HG02610 (cell line): ENCODE data around the gene AXIN1.
"Not testable (repeated sequence)": the region's sequence is repeated elsewhere in the genome, so short reads cannot be mapped to it uniquely, and the experiment has no call there.

Experiments
- ATAC-seq: cut with Tn5 transposase; IDR thresholded peaks from one replicate; pipeline ENCODE4 v1.9.1; 2021; ENCODE audit warnings: mild to moderate bottlenecking, moderate library complexity; ENCODE audit not compliant: unreplicated experiment

AXIN1 gene

GRCh38 chr16:369866-370436 is 17.4 kb upstream of the AXIN1 start:
- no peak for ATAC-seq

GRCh38 chr16:369275-369865 is 16.8 kb upstream of the AXIN1 start:
- ATAC-seq = no peak

GRCh38 chr16:368388-369158 is 16.1 kb upstream of the AXIN1 start:
- ATAC-seq = no peak

- ATAC-seq = no peak
These were observed 14.9 kb upstream of the AXIN1 start for GRCh38 chr16:367333-367903.

GRCh38 chr16:366476-366875 is 14.0 kb upstream of the AXIN1 start:
- ATAC-seq = no peak

GRCh38 chr16:364595-365491 is 12.3 kb upstream of the AXIN1 start:
- no peak for ATAC-seq

GRCh38 chr16:363766-364490 is 11.4 kb upstream of the AXIN1 start:
- ATAC-seq = no peak

GRCh38 chr16:363110-363765 is 10.7 kb upstream of the AXIN1 start:
- no peak for ATAC-seq

- ATAC-seq = not testable (repeated sequence)
These were observed 10.1 kb upstream of the AXIN1 start for GRCh38 chr16:362702-362999.

GRCh38 chr16:361872-362701 is 9.6 kb upstream of the AXIN1 start:
- ATAC-seq = no peak

GRCh38 chr16:361341-361871 is 8.9 kb upstream of the AXIN1 start:
- no peak for ATAC-seq

- no peak for ATAC-seq
These were observed 8.3 kb upstream of the AXIN1 start for GRCh38 chr16:360698-361336.

GRCh38 chr16:359871-360697 is 7.6 kb upstream of the AXIN1 start:
- ATAC-seq = no peak

- no peak for ATAC-seq
These were observed 6.7 kb upstream of the AXIN1 start for GRCh38 chr16:359067-359763.

GRCh38 chr16:356741-357140 is 4.2 kb upstream of the AXIN1 start:
- ATAC-seq = no peak

GRCh38 chr16:354971-355461 is 2.5 kb upstream of the AXIN1 start:
- ATAC-seq = no peak
